IMR-90 (cell line): ENCODE results near the gene ANKRD26. TPM values are rescaled to one million over a fixed set of nuclear protein-coding genes. Genes with fewer than 3 reads are reported as not detected.

Source experiments
- ATAC-seq: fragments of 200-7000 bp; cut with Tn5 transposase; 2 replicates; pipeline ENCODE4 v1.9.1; 2020; ENCODE audit warnings: low read depth, mild to moderate bottlenecking, moderate library complexity
- BruUV-seq: library from RNA; stranded (reverse); fragments of 400-500 nt; replicated peaks from 2 replicates; lab custom pipeline; 2021; lab: Mats Ljungman, UMichigan
- CTCF ChIA-PET: fragments of 300-600 bp; formaldehyde crosslinking; extraction: SDS; loops from one replicate; lab custom pipeline; 2021; ENCODE audit warnings: antibody characterized with exemption; lab: Yijun Ruan, JAX
- POLR2A ChIA-PET: fragments of 300-600 bp; sonication (Branson Sonifier 250); formaldehyde crosslinking; loops from one replicate; lab custom pipeline; 2022; ENCODE audit warnings: antibody characterized with exemption; ENCODE audit not compliant: unreplicated experiment; lab: Charles Lee
- DNase-seq: peaks from one replicate; pipeline ENCODE4 v3.0.0; 2013
- H2AFZ ChIP-seq: replicated peaks from 2 replicates; pipeline ENCODE3; 2013; ENCODE audit warnings: low read length, mild to moderate bottlenecking; ENCODE audit not compliant: poor library complexity
- H2AK5ac ChIP-seq: 2 replicates; pipeline ENCODE4 v1.6.1; 2013; ENCODE audit warnings: low read depth, low read length, inconsistent platforms
- H2AK9ac ChIP-seq: replicated peaks from 2 replicates; pipeline ENCODE3; 2013; ENCODE audit warnings: mild to moderate bottlenecking, low read depth, low read length, moderate library complexity; ENCODE audit not compliant: poor library complexity
- H2BK120ac ChIP-seq: 2 replicates; pipeline ENCODE4 v1.6.1; 2013; ENCODE audit warnings: low read depth, low read length, inconsistent platforms
- H2BK15ac ChIP-seq: 3 replicates; pipeline ENCODE4 v1.6.1; 2013; ENCODE audit warnings: low read depth, low read length, inconsistent platforms
- H2BK20ac ChIP-seq: 2 replicates; pipeline ENCODE4 v1.6.1; 2013; ENCODE audit warnings: low read depth, mild to moderate bottlenecking, inconsistent platforms, low read length, moderate library complexity
- H2BK5ac ChIP-seq: 2 replicates; pipeline ENCODE4 v1.6.1; 2013; ENCODE audit warnings: mild to moderate bottlenecking, low read depth, low read length, inconsistent platforms; ENCODE audit not compliant: poor library complexity, severe bottlenecking
- H3K14ac ChIP-seq: replicated peaks from 2 replicates; pipeline ENCODE4 v1.6.1; 2013; ENCODE audit warnings: low read depth, low read length, inconsistent platforms
- H3K18ac ChIP-seq: 2 replicates; pipeline ENCODE4 v1.6.1; 2013; ENCODE audit warnings: low read depth, low read length, control low read depth
- H3K23ac ChIP-seq: 2 replicates; pipeline ENCODE4 v1.6.1; 2013; ENCODE audit warnings: low read depth, low read length, inconsistent platforms
- H3K27ac ChIP-seq: 2 replicates; pipeline ENCODE4 v1.5.1; 2013; ENCODE audit warnings: mild to moderate bottlenecking, control low read depth, low read length; ENCODE audit not compliant: insufficient read depth
- H3K27me3 ChIP-seq: 2 replicates; pipeline ENCODE4 v1.6.1; 2013; ENCODE audit warnings: low read length; ENCODE audit not compliant: control insufficient read depth, insufficient read depth
- H3K36me3 ChIP-seq: 2 replicates; pipeline ENCODE4 v1.6.1; 2013; ENCODE audit warnings: low read length, mixed read lengths; ENCODE audit not compliant: control insufficient read depth, insufficient read depth
- H3K4ac ChIP-seq: 2 replicates; pipeline ENCODE4 v1.6.1; 2013; ENCODE audit warnings: low read depth, low read length, inconsistent platforms
- H3K4me1 ChIP-seq: 2 replicates; pipeline ENCODE4 v1.6.1; 2013; ENCODE audit warnings: low read length, mixed read lengths; ENCODE audit not compliant: control insufficient read depth, insufficient read depth
- H3K4me2 ChIP-seq: 2 replicates; pipeline ENCODE4 v1.6.1; 2013; ENCODE audit warnings: low read depth, mild to moderate bottlenecking, control low read depth, low read length, moderate library complexity
- H3K4me3 ChIP-seq: 2 replicates; pipeline ENCODE4 v1.5.1; 2013; ENCODE audit warnings: low read depth, mild to moderate bottlenecking, control low read depth, low read length, moderate library complexity; ENCODE audit not compliant: insufficient read depth
- H3K56ac ChIP-seq: 2 replicates; pipeline ENCODE4 v1.6.1; 2013; ENCODE audit warnings: low read length, inconsistent platforms; ENCODE audit not compliant: insufficient read depth; ENCODE audit errors: extremely low read depth
- H3K79me1 ChIP-seq, 2 experiments: 2 replicates each; pipeline ENCODE4 v1.6.1; 2013; ENCODE audit warnings: low read length in 2 of 2, inconsistent platforms in 1 of 2, low read depth in 1 of 2
- H3K9ac ChIP-seq: 2 replicates; pipeline ENCODE4 v1.6.1; 2013; ENCODE audit warnings: low read depth, low read length, control low read depth
- H3K9me1 ChIP-seq: 2 replicates; pipeline ENCODE4 v1.6.1; 2013; ENCODE audit warnings: low read length, inconsistent platforms; ENCODE audit not compliant: insufficient read depth
- H3K9me3 ChIP-seq: 2 replicates; pipeline ENCODE4 v1.6.1; 2013; ENCODE audit warnings: low read length; ENCODE audit not compliant: control insufficient read depth, insufficient read depth
- H4K20me1 ChIP-seq: 2 replicates; pipeline ENCODE4 v1.6.1; 2013; ENCODE audit warnings: low read length, inconsistent platforms; ENCODE audit not compliant: insufficient read depth
- H4K5ac ChIP-seq: 2 replicates; pipeline ENCODE4 v1.6.1; 2013; ENCODE audit warnings: mild to moderate bottlenecking, low read depth, low read length, control low read depth
- H4K8ac ChIP-seq, 2 experiments: 2 replicates each; pipeline ENCODE4 v1.6.1; 2013; ENCODE audit warnings: low read depth in 2 of 2, low read length in 2 of 2, control low read depth in 1 of 2, inconsistent platforms in 1 of 2
- H4K91ac ChIP-seq: 2 replicates; pipeline ENCODE4 v1.6.1; 2013; ENCODE audit warnings: low read depth, low read length, inconsistent platforms; ENCODE audit not compliant: insufficient read depth
- BHLHE40 ChIP-seq: fragments of 150-350 bp; IDR thresholded peaks from 2 replicates; pipeline ENCODE4 v1.6.1; 2016; ENCODE audit warnings: mild to moderate bottlenecking, low read depth, low read length
- CEBPB ChIP-seq: IDR thresholded peaks from 2 replicates; pipeline ENCODE4 v1.6.1; 2012; ENCODE audit warnings: low read depth, low read length, improper control_type of control experiment
- CHD1 ChIP-seq: IDR thresholded peaks from 2 replicates; pipeline ENCODE4 v1.6.1; 2012; ENCODE audit warnings: low read depth, low read length, improper control_type of control experiment
- FOS ChIP-seq: fragments of 150-350 bp; IDR thresholded peaks from 2 replicates; pipeline ENCODE4 v1.6.1; 2016; ENCODE audit warnings: low read depth, low read length
- MAFK ChIP-seq: IDR thresholded peaks from 2 replicates; pipeline ENCODE4 v1.6.1; 2012; ENCODE audit warnings: low read depth, low read length, improper control_type of control experiment
- NFE2L2 ChIP-seq: fragments of 150-350 bp; IDR thresholded peaks from 2 replicates; pipeline ENCODE4 v1.6.1; 2016; ENCODE audit warnings: low read depth, mild to moderate bottlenecking, low read length
- POLR2A ChIP-seq: IDR thresholded peaks from 2 replicates; pipeline ENCODE4 v1.6.1; 2012; ENCODE audit warnings: mild to moderate bottlenecking, low read depth, low read length
- RCOR1 ChIP-seq: IDR thresholded peaks from 2 replicates; pipeline ENCODE4 v1.6.1; 2012; ENCODE audit warnings: mild to moderate bottlenecking, low read length, improper control_type of control experiment; ENCODE audit not compliant: insufficient replicate concordance
- RFX5 ChIP-seq: IDR thresholded peaks from 2 replicates; pipeline ENCODE4 v1.8.0; 2012; ENCODE audit warnings: low read depth, mild to moderate bottlenecking, low read length, moderate library complexity
- SMC3 ChIP-seq: fragments of 150-350 bp; IDR thresholded peaks from 2 replicates; pipeline ENCODE4 v1.6.1; 2016; ENCODE audit warnings: low read depth, mild to moderate bottlenecking, antibody characterized with exemption, low read length, moderate library complexity
- WGBS, 2 experiments: methylation state at CpG; one replicate each; pipeline versions ENCODE4 v1.1.5 to v1.1.7; 2013; ENCODE audit warnings: missing lambda C conversion rate in 2 of 2; ENCODE audit not compliant: insufficient read length in 1 of 2; ENCODE audit errors: extremely low coverage in 2 of 2; 5-methylcytosine and 5-hydroxymethylcytosine counted together
- dilution Hi-C: fragments of 300-500 bp; cut with HindIII; formaldehyde crosslinking; loops from one replicate; pipeline ENCODE4 v1.14.3; 2018; ENCODE audit warnings: low sequenced_read_pairs; ENCODE audit not compliant: unreplicated experiment
- in situ Hi-C: fragments of 300-500 bp; cut with MboI; formaldehyde crosslinking; loops from 3 replicates; pipeline ENCODE4 v1.14.3; 2019; ENCODE audit warnings: low sequenced_read_pairs, inconsistent platforms, mixed read lengths
- intact Hi-C: fragments of 100-400 bp; cut with micrococcal nuclease; formaldehyde crosslinking; loops from 2 replicates; pipeline ENCODE4 v1.10.0; 2022
- polyA plus RNA-seq, 3 experiments: library from polyadenylated mRNA; depleted of rRNA; stranded (reverse); fragments of >200 nt; gene quantifications; 2 replicates each; pipeline ENCODE4 v1.2.3, GENCODE V29; 2012; ENCODE audit warnings: low replicate concordance in 1 of 3
- total RNA-seq: library from RNA; depleted of rRNA; stranded (reverse); fragments of >200 nt; gene quantifications from 2 replicates; pipeline ENCODE4 v1.2.3, GENCODE V29; 2012
- TF ChIP-seq, protein P1 (sequence below): fragments of 150-350 bp; IDR thresholded peaks from 2 replicates; pipeline ENCODE4 v1.6.1; 2016; ENCODE audit warnings: low read depth, mild to moderate bottlenecking, low read length, moderate library complexity, borderline replicate concordance
- TF ChIP-seq, protein P2 (sequence below): conservative IDR thresholded peaks from 2 replicates; pipeline ENCODE4 v1.5.1; 2012; ENCODE audit warnings: mild to moderate bottlenecking, low read depth, low read length, improper control_type of control experiment
- TF ChIP-seq, protein P3 (sequence below): fragments of 150-350 bp; IDR thresholded peaks from 2 replicates; pipeline ENCODE4 v1.6.1; 2017; ENCODE audit warnings: mild to moderate bottlenecking, antibody characterized with exemption, low read length, low read depth

The ANKRD26 gene
- total and polyA plus RNA-seq, 2 of the 4 experiments (the other 2 are of a cell fraction), result 1.3 to 4.8 TPM

DNA sequence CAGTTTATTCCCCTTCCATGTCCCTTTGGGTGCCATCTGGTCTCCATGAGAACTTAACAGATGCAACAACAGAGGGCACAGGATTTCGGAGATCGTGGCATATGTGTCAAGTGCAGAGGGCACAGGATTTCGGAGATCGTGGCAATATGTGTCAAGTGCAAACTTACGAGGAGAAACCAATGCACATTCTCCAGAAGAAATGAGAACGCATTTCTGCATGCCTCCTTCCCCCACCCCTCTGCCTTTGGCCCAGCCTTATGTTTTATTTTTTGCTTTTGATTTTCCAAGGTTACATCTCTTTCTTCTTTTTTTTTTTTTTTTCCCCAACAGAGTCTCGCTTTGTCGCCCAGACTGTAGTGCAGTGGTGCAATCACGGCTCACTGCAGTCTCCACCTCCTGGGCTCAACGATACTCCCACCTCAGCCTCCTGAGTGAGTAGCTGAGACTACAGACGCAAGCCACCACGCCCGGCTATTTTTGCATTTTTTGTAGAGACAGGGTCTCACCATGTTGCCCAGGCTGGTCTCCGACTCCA is 586 bp upstream of the ANKRD26 start (continued):
- TF ChIP-seq RFX5 (no peak), POLR2A (no peak)

DNA sequence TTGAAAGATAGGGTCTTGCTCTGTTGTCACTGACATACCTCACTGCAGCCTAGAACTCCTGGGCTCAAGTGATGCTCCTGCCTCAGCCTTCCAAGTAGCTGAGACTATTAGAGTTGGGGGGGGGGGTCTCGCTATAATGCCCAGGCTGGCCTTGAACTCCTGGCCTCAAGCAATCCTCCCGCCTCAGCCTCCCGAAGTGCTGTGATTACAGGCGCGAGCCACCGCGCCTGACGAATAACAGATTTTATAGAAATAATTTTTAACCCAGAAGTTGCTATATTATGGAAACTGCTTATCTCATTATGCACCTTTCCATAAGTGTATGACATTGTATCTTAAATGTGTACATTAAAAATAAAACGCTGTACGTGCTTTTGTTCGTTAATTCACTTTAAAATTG is 846 bp downstream of the ANKRD26 start:
- no peak overlapping the region for H4K5ac ChIP-seq
- BruUV-seq, result no TSS peak
- H3K4me2 ChIP-seq, result peak overlapping the region; percentile 49
- peak overlapping the region; percentile 78 for H3K27ac ChIP-seq
- H3K9me3 ChIP-seq, result no peaks in the 10 kb centered on the region
- no peaks in the 10 kb centered on the region for H3K36me3 ChIP-seq
- H3K4ac ChIP-seq, result no peak overlapping the region
- DNase-seq, result no peak
- no peak overlapping the region for H2BK15ac ChIP-seq
- H2BK120ac ChIP-seq, result no peak overlapping the region
- dilution Hi-C loops, result no loop called here
- peak overlapping the region; percentile 68 for H2AK9ac ChIP-seq
- POLR2A ChIA-PET, result no interaction called here
- peak overlapping the region; percentile 93 for H2AFZ ChIP-seq
- H3K4me1 ChIP-seq, result no peaks in the 10 kb centered on the region
- CTCF ChIA-PET, result interaction anchor here (0.9 to 1.0 kb wide), 2 partner anchors 13 to 19 kb away, joined by 3 read pairs; no protein-coding TSS in a partner anchor
- H3K4me3 ChIP-seq, result peak overlapping the region; percentile 62
- no peaks in the 10 kb centered on the region for H4K20me1 ChIP-seq
- no peak for ATAC-seq
- no peak overlapping the region for H2AK5ac ChIP-seq
- H3K14ac ChIP-seq, result no peak overlapping the region
- H2BK5ac ChIP-seq, result no peak overlapping the region
- 72% methylated on average over 2 of the region's 11 CpGs; no CpG with 5 or more reads in 1 of the 2 experiments for WGBS, 2 experiments
- H3K23ac ChIP-seq, result no peak overlapping the region
- no peaks in the 10 kb centered on the region for H3K27me3 ChIP-seq
- peak overlapping the region; percentile 79; the same call in 1 of the 2 replicates for H3K9ac ChIP-seq
- no peak overlapping the region for H3K56ac ChIP-seq
- H3K9me1 ChIP-seq, result no peaks in the 10 kb centered on the region
- intact Hi-C loops, result no loop called here
- H3K18ac ChIP-seq, result no peak overlapping the region
- in situ Hi-C loops, result no loop called here
- peak overlapping the region in 1 of 2 experiments; percentile 87; a peak in 2 of 4 replicates for H4K8ac ChIP-seq
- no peak overlapping the region for H4K91ac ChIP-seq
- H3K79me1 ChIP-seq, result peaks cover 9 to 14% of the 10 kb centered on the region in 2 experiments; a peak in 2 of 4 replicates
- no peak overlapping the region for H2BK20ac ChIP-seq
- TF ChIP-seq BHLHE40, result no peak
- TF ChIP-seq SMC3, result no peak
- no peak for TF ChIP-seq RCOR1
- TF ChIP-seq, protein P1, sequence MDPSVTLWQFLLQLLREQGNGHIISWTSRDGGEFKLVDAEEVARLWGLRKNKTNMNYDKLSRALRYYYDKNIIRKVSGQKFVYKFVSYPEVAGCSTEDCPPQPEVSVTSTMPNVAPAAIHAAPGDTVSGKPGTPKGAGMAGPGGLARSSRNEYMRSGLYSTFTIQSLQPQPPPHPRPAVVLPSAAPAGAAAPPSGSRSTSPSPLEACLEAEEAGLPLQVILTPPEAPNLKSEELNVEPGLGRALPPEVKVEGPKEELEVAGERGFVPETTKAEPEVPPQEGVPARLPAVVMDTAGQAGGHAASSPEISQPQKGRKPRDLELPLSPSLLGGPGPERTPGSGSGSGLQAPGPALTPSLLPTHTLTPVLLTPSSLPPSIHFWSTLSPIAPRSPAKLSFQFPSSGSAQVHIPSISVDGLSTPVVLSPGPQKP, result no peak
- no peak for TF ChIP-seq MAFK
- no peak for TF ChIP-seq POLR2A
- TF ChIP-seq FOS, result no peak
- TF ChIP-seq CHD1, result no peak
- no peak for TF ChIP-seq NFE2L2
- no peak for TF ChIP-seq RFX5
- TF ChIP-seq CEBPB, result no peak
- TF ChIP-seq, protein P2, sequence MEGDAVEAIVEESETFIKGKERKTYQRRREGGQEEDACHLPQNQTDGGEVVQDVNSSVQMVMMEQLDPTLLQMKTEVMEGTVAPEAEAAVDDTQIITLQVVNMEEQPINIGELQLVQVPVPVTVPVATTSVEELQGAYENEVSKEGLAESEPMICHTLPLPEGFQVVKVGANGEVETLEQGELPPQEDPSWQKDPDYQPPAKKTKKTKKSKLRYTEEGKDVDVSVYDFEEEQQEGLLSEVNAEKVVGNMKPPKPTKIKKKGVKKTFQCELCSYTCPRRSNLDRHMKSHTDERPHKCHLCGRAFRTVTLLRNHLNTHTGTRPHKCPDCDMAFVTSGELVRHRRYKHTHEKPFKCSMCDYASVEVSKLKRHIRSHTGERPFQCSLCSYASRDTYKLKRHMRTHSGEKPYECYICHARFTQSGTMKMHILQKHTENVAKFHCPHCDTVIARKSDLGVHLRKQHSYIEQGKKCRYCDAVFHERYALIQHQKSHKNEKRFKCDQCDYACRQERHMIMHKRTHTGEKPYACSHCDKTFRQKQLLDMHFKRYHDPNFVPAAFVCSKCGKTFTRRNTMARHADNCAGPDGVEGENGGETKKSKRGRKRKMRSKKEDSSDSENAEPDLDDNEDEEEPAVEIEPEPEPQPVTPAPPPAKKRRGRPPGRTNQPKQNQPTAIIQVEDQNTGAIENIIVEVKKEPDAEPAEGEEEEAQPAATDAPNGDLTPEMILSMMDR, result no peak
- TF ChIP-seq, protein P3, sequence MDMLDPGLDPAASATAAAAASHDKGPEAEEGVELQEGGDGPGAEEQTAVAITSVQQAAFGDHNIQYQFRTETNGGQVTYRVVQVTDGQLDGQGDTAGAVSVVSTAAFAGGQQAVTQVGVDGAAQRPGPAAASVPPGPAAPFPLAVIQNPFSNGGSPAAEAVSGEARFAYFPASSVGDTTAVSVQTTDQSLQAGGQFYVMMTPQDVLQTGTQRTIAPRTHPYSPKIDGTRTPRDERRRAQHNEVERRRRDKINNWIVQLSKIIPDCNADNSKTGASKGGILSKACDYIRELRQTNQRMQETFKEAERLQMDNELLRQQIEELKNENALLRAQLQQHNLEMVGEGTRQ, result no peak
